Stimulated activated naive CD4-positive, alpha-beta T cell treated with Interleukin-2 at 50 U/mL for 16 hours (primary cell): ENCODE data around the gene FAM89B.
"Not testable (repeated sequence)": the region's sequence is repeated elsewhere in the genome, so short reads cannot be mapped to it uniquely, and the experiment has no call there.

Source experiments
- DNase-seq: peaks from one replicate; lab custom pipeline; 2025; lab: John Stamatoyannopoulos, UW

FAM89B gene

GRCh38 chr11:65572356-65573051 is at the start of gene FAM89B:
Gene FAM89B (plus strand): TSS chr11:65572538. CDS start chr11:65572670, 132 bp downstream.
- peak; percentile 89 for DNase-seq

GRCh38 chr11:65522718-65523630 is 49.4 kb upstream of the FAM89B start:
- DNase-seq: peak; percentile 15

GRCh38 chr11:65523631-65523968 is 48.7 kb upstream of the FAM89B start:
- DNase-seq: not testable (repeated sequence)

- DNase-seq: no peak
Observed at GRCh38 chr11:65524014-65524740, 48.2 kb upstream of the FAM89B start.

- DNase-seq: peak; percentile 71
Observed at GRCh38 chr11:65524741-65525545, 47.4 kb upstream of the FAM89B start, which contains the start of gene SCYL1. Gene SCYL1 (plus strand): TSS chr11:65525083. CDS start chr11:65525154, 71 bp downstream.

GRCh38 chr11:65525546-65526480 is 46.5 kb upstream of the FAM89B start:
- no peak for DNase-seq

- no peak for DNase-seq
Observed at GRCh38 chr11:65526744-65527143, 45.6 kb upstream of the FAM89B start.

- DNase-seq: no peak
Observed at GRCh38 chr11:65528819-65529350, 43.5 kb upstream of the FAM89B start.

GRCh38 chr11:65529475-65530156 is 42.7 kb upstream of the FAM89B start:
- DNase-seq: no peak

GRCh38 chr11:65530157-65530496 is 42.2 kb upstream of the FAM89B start:
- DNase-seq: no peak

- DNase-seq: no peak
Observed at GRCh38 chr11:65532388-65533064, 39.8 kb upstream of the FAM89B start.

- no peak for DNase-seq
Observed at GRCh38 chr11:65535102-65535501, 37.2 kb upstream of the FAM89B start.

GRCh38 chr11:65536412-65537295 is 35.7 kb upstream of the FAM89B start:
- no peak for DNase-seq

GRCh38 chr11:65537296-65537597 is 35.1 kb upstream of the FAM89B start:
- no peak for DNase-seq

- no peak for DNase-seq
Observed at GRCh38 chr11:65537620-65538231, 34.6 kb upstream of the FAM89B start.

GRCh38 chr11:65538232-65538914 is 34.0 kb upstream of the FAM89B start:
- no peak for DNase-seq
